22Rv1 (cell line): ENCODE data around the gene PARD3.

Experiments used
- CTCF ChIP-seq: fragments of 450-650 bp; IDR thresholded peaks from 2 replicates; pipeline ENCODE4 v1.5.1; 2017; ENCODE audit warnings: mild to moderate bottlenecking
- ZFX ChIP-seq: fragments of 450-650 bp; IDR thresholded peaks from 2 replicates; pipeline ENCODE4 v1.6.1; 2017; ENCODE audit warnings: antibody characterized with exemption, borderline replicate concordance

- TF ChIP-seq CTCF: no peak
- TF ChIP-seq ZFX: no peak
Observed at GRCh38 chr10:34237898-34238455, 577.1 kb downstream of the PARD3 start.
